ENCODE measurements around the gene FLNB. TPM values are rescaled to one million over a fixed set of nuclear protein-coding genes. Genes with fewer than 3 reads are reported as not detected.
"Not testable (repeated sequence)": the region's sequence is repeated elsewhere in the genome, so short reads cannot be mapped to it uniquely, and the experiment has no call there.

The FLNB gene
- total RNA-seq, 1 experiment from 2014 or later: 140 TPM

DNA sequence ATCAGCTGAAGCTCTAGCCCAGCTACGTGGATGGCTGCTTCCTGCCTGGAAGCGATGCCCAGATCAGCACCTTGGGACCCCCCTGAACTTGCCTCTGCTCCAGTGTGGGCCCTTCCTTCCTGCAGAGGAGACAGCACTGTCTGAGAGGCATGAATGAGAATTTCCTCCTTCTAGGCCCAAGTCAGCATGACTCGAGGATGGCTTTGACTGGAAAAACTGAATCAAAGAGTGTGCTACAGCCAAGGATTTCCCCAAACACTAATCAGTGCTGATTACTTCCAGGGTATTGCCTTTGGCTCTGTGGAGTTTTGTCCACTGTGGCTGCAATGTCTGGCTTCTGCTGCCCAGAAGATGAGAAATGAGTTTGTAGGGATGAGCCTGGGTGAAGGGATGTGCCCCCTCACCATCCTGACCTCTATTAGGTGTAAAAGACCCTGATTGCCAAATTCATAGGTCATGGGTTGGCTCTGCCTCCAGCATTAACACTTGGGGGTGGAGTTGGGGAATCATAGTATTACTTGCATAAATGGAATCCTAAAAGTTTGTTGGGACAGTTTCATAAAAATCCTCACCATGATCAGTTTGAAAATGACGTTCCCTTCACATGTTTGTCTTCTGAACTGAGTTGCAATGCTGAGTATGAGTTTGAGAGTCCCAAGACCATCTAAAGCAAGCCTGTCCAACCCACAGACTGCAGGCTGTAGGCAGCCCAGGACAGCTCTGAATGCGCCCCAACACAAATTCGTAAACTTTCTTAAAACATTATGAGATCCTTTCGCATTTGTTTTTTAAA lies 36.7 kb downstream of the FLNB start:
- in situ Hi-C loops (cut with HindIII; ENCODE audit: low sequenced_read_pairs): no loop called here
- no peak for DNase-seq (ENCODE audit: low spot score)

DNA sequence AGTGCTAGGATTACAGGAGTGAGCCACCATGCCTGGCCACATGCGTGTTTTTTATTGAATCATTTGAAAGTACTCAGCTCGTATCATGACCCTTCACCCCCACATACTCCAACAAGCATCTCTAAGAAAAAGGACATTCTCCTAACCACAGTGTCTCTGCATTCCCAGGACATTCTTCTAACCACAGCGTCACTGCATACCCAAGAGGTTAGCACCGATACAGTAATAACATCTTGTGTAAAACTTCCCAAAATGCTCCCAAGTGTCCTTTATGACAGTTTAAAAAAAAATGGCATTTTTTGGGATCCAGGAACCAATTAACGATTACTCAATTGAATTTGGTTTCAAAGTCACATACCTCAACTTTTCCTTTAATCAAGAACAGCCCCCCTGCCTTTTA lies 39.6 kb downstream of the FLNB start:
- no peak for DNase-seq (ENCODE audit: low spot score)
- in situ Hi-C loops (cut with HindIII; ENCODE audit: low sequenced_read_pairs): no loop called here

DNA sequence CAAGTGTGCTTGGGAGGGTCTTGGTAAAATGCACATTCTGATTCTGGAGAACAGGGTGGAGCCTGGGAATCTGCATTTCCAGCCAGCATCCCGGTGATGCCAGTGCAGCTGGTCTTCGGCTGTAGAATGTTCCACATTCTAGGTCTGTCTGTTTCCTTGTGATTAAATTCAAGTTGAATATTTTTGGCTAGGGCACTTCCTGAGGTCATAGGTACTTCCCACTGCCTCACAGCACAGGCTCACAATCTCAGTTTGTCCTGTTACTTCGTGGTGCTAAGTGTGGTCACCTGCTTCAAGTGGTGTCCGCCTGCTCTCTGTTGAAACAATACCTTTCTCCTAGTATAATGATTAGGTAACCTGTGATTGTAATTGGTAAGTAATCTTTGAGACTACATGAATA lies 40.1 kb downstream of the FLNB start:
- in situ Hi-C loops (cut with HindIII; ENCODE audit: low sequenced_read_pairs): no loop called here
- no peak for DNase-seq (ENCODE audit: low spot score)

DNA sequence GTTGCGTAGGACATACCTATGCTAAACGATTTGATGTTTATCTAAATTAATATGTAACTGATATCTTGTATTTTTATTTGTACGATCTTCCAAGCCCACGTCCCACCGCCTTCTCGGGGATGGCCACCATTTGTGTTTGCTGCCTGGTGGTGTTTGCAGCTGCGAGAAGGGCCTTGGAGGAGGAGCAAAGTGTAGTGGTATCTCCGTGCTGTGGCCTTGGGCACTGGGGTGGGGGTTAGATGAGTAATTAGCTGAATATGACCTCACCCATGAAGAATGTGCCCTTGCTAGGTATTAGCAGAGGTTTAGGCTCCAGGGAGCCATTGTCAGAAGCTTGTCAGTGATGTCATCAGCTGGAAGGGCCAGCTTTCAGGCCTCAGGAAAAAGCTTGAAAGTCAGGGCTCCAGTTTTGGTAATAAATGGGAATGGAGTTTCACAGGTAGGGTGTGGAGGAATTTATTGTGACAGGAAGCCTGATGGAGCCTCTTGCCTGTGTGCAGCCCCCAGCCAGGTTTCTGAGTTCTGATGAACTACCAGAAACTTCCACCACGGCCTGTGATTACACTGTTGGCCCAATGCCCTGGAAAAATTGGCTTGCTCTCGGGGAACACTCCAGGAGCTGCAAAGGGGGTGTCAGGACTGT lies 41.0 kb downstream of the FLNB start:
- in situ Hi-C loops (cut with HindIII; ENCODE audit: low sequenced_read_pairs): no loop called here
- peak; percentile 46 for DNase-seq (ENCODE audit: low spot score)

- no peak for DNase-seq (ENCODE audit: low spot score)
- in situ Hi-C loops (cut with HindIII; ENCODE audit: low sequenced_read_pairs): no loop called here
These were observed 43.0 kb downstream of the FLNB start for GRCh38 chr3:58051196-58051595.

- DNase-seq (ENCODE audit: low spot score); in situ Hi-C loops (cut with HindIII; ENCODE audit: low sequenced_read_pairs): not testable (repeated sequence)
These were observed 43.5 kb downstream of the FLNB start for GRCh38 chr3:58051658-58052261.

- no peak for DNase-seq (ENCODE audit: low spot score)
- in situ Hi-C loops (cut with HindIII; ENCODE audit: low sequenced_read_pairs): no loop called here
These were observed 44.4 kb downstream of the FLNB start for GRCh38 chr3:58052373-58053273.

DNA sequence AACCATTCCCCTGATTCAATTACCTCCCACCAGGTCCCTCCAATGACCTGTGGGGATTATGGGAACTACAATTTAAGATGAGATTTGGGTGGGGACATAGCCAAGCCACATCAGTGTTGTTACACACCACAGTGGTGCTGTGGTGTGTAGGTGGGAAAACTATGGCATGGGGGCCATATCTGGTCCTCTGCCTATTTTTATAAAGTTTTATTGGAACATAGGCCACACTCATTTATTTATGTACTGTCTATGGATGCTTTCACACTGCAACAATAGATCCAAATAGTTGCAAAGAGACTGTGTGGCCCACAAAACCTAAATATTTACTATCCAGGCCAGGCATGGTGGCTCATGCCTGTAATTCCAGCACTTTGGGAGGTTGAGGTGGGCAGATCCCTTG lies 46.4 kb downstream of the FLNB start:
- no peak for DNase-seq (ENCODE audit: low spot score)
- in situ Hi-C loops (cut with HindIII; ENCODE audit: low sequenced_read_pairs): no loop called here

GRCh38 chr3:58055314-58055713 lies 47.1 kb downstream of the FLNB start:
- in situ Hi-C loops (cut with HindIII; ENCODE audit: low sequenced_read_pairs): no loop called here
- no peak for DNase-seq (ENCODE audit: low spot score)

- in situ Hi-C loops (cut with HindIII; ENCODE audit: low sequenced_read_pairs); DNase-seq (ENCODE audit: low spot score): not testable (repeated sequence)
These were observed 47.7 kb downstream of the FLNB start for GRCh38 chr3:58055891-58056290.

- DNase-seq (ENCODE audit: low spot score): no peak
- in situ Hi-C loops (cut with HindIII; ENCODE audit: low sequenced_read_pairs): no loop called here
These were observed 50.4 kb downstream of the FLNB start for GRCh38 chr3:58058361-58059263.

GRCh38 chr3:58059349-58060321 lies 51.4 kb downstream of the FLNB start:
- in situ Hi-C loops (cut with HindIII; ENCODE audit: low sequenced_read_pairs): no loop called here
- no peak for DNase-seq (ENCODE audit: low spot score)

GRCh38 chr3:58062472-58062871 lies 54.2 kb downstream of the FLNB start:
- DNase-seq (ENCODE audit: low spot score): no peak
- in situ Hi-C loops (cut with HindIII; ENCODE audit: low sequenced_read_pairs): no loop called here

- peak; percentile 43 for DNase-seq (ENCODE audit: low spot score)
- in situ Hi-C loops (cut with HindIII; ENCODE audit: low sequenced_read_pairs): no loop called here
These were observed 55.0 kb downstream of the FLNB start for GRCh38 chr3:58063022-58063815.

DNA sequence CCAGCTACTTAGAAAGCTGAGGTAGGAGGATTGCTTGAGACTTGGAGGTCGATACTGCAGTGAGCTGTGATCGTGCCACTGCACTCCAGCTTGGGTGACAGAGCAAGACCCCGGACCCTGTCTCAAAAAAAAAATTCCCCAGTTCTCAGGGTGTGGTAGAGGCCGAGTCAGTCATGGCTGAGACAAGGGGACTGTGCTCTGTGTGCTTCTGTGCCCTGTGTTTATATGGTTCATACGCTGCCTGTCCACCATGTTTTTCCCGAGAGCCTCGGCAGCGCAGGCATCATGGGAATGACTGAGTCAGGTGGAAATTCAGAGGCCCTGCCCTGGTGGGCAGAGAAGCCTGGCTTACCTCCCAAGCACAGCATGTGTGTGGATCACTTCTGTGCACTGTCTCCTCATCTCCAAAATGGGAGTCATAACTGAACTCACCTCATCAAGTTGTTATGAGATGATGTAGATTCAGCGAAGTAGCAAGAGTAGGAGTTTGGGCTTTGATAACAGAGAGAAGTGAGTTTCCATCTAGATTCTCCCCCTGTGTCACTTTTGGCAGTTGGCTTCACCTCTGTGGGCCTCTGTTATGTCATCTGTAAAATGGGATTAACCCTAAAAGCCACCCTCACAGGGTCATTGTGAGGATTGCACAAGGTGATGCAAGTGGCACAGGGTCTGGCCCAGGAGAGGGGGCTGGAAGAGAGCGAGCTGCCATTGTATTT lies 56.9 kb downstream of the FLNB start:
- in situ Hi-C loops (cut with HindIII; ENCODE audit: low sequenced_read_pairs): no loop called here
- DNase-seq (ENCODE audit: low spot score): no peak

DNA sequence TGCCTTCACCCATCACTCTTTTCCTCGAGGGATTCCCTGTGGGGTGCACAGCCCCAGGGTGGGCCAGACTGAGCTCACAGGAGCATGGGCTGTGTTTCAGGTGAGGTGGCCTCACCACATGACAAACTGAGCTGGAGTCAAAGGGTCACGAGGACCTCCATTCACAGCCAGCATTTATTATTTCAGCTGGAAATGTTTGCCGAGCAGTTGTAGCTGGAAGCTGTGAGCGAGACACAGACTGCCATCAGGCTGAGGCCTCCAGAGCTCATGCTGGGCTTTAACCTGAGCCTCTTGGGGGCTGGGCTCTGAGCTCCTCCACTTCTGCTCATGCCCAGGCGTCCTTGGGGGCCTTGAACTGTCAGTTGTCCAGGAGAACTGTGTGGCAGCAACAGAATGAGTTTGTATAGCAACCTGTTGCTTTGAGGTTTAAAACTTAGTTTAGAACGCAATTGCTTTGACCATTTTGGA lies 57.5 kb downstream of the FLNB start:
- in situ Hi-C loops (cut with HindIII; ENCODE audit: low sequenced_read_pairs): no loop called here
- no peak for DNase-seq (ENCODE audit: low spot score)

All from G401 (cell line).